SK-N-SH treated with all-trans-retinoic acid at 6 μM for 48 hours (cell line): Measurements from ENCODE around the gene SORCS2.

Experiments used
- BACH2 ChIP-seq: fragments of 250-450 bp; sonication (Bioruptor Pico); IDR thresholded peaks from 2 replicates; pipeline ENCODE4 v1.9.0; 2021; ENCODE audit warnings: mild to moderate bottlenecking, borderline replicate concordance
- ESRRG ChIP-seq: fragments of 250-450 bp; sonication (Bioruptor Pico); IDR thresholded peaks from 2 replicates; pipeline ENCODE4 v1.6.1; 2021; ENCODE audit warnings: mild to moderate bottlenecking
- ZFP3 ChIP-seq: fragments of 250-450 bp; sonication (Bioruptor Pico); IDR thresholded peaks from 2 replicates; pipeline ENCODE4 v1.5.0; 2020; ENCODE audit warnings: mild to moderate bottlenecking, moderate library complexity
- ZFP30 ChIP-seq: fragments of 450-650 bp; formaldehyde crosslinking; IDR thresholded peaks from 2 replicates; pipeline ENCODE4 v1.5.0; 2022; ENCODE audit warnings: mild to moderate bottlenecking, moderate library complexity

- TF ChIP-seq BACH2 (CRISPR knock-in tag) (no peak), ZFP3 (CRISPR knock-in tag) (no peak), ESRRG (CRISPR knock-in tag) (no peak), ZFP30 (CRISPR knock-in tag) (no peak)
Observed at GRCh38 chr4:7264694-7265093, 72.4 kb downstream of the SORCS2 start.
